Right renal pelvis (tissue), 4 donors: ENCODE data around the gene GSG1L. TPM values are rescaled to one million over a fixed set of nuclear protein-coding genes. Genes with fewer than 3 reads are reported as not detected.
A peak's percentile ranks its signal among the peaks of the same experiment; 100 is the strongest.

Source experiments
- DNase-seq, 4 donors: peaks; one replicate each; pipeline ENCODE4 v3.0.0-alpha.2; 2013; ENCODE audit warnings: low read depth in 4 of 4, low spot score in 3 of 4, missing footprints in 1 of 4
- polyA plus RNA-seq, 4 donors: library from polyadenylated mRNA; unstranded; fragments of 120-200 nt; gene quantifications; one replicate each; pipeline ENCODE4 v1.2.1, GENCODE V29; 2013; ENCODE audit not compliant: insufficient read length in 4 of 4

Gene GSG1L
- polyA plus RNA-seq, 4 donors, result 0.44 to 0.74 (median 0.58) TPM

DNA sequence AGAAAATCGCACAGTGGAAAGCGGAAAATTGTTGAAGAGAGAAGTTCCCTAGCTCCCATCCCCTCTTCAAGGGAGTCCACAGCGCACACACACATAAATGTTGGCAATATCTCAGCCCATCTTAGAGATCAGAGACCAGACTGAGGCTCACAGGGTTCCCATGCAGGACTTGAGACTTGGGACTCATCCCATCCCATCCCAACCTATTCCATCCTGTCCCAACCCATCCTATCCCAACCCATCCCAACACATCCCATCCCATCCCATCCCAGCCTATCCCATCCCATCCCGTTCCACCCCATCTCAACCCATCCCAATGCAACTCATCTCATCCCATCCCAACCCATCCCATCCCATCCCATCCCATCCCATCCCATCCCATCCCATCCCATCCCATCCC, 29.6 kb downstream of the GSG1L start:
- no peak for DNase-seq

DNA sequence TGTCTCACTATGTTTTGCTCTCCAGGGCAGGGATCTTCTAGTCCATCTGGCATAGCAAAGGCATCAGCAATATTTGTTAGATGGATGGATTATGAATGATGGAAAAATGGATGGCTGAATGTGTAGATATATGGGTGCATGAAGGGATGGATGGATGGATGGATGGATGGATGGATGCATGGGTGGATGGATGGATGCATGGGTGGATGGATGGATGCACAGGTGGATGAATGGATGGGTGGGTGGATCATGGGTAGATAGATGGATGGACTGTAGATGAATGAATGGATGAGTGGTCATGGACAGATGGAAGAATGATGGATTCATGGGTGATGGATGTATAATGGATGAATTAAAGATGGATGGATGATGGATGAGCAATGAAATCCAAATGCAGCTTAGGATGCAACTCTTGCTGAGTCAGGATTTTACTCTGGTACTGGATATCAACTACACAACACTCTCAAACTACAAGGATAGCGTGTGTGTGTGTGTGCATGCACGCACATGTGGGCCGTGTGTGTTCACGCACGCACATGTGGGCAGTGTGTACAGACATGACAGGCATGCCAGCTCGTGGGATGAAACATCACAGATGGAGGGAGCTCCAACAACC, 34.0 kb downstream of the GSG1L start:
- DNase-seq, result no peak

DNA sequence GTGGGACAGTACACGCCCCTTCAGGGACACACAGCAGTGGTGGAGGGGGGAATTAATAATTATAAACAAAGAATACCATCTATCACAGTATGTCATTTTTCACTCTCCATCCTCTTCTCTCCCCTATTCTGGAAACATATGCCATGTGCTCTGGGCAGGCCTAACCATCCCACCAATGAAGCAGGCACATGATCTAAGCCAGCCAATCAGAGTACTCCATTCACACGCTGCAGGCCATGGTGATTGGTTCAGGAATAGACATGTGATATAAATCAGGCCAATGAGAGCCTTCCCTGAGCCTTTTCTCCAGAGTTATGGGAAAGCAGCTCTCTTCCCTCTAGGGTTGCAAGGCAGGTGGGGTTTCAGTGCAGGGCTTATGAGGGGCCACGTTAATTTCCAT, 36.5 kb downstream of the GSG1L start:
- DNase-seq, result no peak

DNA sequence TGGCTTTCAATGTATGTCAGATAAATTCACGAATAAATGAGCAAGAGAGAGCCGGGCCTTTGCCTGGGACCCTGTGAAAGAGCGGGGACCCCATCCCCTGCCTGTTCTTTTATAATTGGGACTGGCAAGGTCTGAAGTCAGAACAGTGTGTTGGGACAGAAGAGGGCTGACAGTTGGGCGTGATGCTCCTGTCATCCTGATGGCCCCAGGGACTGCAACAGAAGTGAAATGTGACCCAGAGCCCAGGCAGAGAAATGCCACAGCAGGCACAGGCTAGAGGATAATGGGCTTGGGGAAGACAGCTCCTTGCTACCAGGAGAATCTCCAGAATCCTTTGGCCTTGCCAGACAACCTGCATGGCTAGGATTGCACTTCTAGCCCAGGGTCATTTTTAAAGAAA, 37.9 kb downstream of the GSG1L start:
- no peak for DNase-seq

DNA sequence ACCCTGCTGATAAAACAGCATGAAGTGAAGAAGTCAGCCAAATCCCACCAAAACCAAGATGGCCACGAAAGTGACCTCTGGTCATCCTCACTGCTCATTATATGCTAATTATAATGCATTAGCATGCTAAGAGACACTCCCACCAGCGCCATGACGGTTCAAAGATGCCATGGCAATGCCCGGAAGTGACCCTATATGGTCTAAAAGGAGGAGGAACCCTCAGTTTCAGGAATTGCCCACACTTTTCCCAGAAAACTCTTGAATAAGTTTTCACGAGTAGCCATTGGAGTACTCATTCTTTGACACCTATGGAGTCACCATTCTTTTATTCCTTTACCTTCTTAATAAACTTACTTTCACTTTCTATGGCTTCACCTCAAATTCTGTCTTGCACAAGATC, 44.3 kb downstream of the GSG1L start:
- DNase-seq, result no peak

DNA sequence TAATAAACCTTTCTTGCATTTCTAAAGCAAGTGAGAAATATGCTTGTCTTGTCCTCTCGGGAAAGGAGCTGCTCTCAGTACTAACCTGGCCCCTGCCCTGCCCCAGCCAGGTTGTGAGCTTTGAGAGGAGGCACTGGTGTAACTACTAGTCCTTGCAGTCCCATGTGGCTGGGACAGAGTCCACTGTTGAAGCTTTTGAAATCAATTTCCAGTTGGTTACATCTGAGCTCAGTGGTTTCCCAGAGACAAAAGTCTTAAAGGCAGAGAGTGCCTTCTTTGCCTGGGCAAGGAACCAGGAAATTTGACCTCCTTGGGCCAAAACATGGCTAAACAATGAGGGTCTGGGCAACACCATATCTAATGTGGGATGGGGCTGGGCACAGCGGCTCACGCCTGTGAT, 48.7 kb downstream of the GSG1L start:
- DNase-seq, result no peak

DNA sequence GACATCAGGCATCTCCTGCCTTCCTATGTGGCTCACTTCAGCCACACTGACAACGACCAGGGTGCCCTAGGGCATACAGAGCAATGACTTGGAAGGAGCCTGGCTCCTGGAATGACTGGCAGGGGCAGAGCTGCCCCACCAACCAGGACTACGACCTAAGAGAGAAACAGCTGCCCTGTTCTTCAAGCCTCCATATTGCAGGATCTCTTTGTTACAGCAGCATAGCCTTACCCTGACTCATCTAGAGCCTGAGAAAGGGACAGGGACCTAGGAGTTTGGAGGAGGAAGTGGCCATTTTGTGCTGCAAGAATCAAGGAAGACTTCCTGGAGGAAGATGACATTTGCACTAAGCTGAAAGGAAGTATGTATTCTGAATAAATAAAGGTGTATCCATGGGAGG, 49.6 kb downstream of the GSG1L start:
- DNase-seq, result no peak

DNA sequence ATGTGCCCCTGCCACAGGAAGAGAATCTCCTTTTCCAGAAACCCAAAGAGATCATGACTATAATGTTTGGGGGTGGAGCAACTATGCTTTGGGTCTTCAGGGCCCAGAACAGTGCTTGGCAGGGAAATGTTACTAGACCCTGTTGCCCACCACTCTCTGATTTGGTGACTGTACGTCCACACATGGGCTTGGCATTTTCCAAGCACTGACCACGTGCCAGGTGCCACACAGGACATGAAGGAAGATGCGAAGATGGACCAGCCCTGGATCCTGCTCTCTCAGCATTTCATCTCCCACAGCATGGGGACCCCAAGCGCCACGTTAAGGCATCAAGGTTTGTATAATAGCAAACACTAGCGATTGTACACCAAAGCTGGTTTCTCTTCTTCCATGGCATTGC, 50.1 kb downstream of the GSG1L start:
- no peak for DNase-seq

DNA sequence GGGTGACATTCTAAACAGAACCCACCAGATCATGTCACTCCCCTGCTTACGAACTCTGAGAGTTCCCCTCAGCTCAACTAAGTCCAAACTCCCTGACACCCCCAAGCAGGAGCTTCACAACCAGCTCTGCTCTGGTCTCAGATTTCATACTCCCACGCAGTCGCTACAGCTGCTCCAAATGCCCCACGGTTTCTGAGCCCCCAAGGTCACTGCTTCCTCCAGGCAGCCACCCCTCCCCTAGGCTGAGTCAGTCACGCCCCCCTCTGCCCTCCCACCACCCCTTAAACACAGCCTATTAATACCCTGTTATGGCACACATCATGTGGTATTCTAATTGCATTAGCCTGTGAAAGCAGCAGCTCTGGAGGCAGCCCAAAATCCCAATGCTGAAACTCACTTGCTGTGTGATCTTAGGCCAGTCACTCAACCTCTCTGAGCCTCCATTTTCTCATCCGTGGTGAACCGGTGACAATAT, 51.5 kb downstream of the GSG1L start:
- peak; percentile 48 to 74 (median 64) for DNase-seq

DNA sequence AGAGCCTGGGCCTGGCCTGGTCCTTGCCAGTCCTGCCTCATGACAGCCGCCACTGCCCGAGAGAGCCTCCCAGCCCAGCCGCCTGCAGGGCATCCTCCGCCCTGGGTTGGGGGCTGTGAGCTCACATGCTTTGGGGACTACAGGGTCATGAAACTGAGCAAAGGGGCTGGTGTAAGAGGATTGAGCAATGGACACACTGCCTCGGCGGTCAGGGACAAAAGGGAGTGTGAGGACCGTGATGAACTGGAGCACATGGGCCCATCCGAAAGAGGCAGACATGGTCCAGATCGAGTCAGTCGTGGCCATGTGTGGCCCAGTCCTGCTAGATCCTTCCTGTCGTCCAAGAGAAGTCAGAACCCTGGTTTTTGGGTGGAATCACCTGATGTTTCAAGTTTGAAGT, 52.3 kb downstream of the GSG1L start:
- DNase-seq, result no peak

DNA sequence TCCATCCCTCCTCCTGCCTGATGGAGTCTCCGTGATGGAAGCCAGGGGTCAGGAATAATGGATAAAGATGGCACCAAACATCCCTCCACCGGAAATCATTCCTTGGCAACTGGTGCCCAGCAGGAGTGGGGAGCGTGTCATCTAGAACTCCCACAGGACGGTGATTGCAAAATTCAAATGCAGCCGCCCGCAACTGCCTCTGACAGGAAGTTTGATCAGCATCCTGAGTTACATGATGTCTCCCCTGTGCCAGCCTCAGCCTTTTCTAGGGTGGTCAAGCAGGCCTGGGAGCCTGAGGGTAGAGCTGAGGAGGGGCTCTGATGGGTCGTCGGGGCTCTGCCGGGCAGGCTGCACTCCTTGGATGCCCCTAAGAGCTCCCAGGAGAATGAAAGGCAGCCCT, 52.8 kb downstream of the GSG1L start:
- no peak for DNase-seq

DNA sequence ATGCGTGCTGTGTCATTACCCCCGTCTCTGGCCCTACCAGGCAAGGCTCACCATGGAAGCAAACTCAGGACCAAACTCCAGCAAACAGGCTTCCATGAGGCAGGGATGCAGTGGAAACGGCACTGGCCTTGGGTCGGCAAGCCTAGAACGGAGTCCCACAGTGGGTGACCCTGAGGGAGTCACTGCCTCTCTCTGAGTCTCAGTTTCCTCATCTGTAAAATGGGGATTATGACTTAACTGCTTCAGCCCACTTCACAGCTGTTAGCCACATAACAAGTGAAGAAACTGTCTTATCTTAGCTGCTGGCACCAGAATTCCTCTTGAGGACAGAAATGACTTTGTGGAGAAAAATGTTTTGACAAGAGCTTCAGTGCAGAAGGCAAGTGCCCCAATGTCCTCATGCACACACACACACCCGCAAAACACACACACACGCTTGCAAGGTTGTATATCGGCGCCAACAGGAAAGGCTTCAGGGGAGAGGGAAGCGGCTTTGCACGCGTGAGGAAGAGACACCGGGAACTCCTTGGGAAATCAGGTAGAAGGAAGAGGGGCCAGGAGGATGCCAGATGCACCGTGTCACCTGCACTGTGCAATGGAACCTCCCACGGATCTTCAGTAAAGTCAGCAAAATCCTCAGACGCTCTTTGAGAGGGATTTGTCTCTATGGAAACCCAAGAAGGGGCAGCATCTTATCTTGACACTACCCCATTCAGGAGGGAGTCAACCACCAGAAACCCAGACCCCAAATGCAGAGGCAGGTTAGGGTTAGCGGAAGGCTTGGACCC, 53.7 kb downstream of the GSG1L start:
- no peak for DNase-seq

DNA sequence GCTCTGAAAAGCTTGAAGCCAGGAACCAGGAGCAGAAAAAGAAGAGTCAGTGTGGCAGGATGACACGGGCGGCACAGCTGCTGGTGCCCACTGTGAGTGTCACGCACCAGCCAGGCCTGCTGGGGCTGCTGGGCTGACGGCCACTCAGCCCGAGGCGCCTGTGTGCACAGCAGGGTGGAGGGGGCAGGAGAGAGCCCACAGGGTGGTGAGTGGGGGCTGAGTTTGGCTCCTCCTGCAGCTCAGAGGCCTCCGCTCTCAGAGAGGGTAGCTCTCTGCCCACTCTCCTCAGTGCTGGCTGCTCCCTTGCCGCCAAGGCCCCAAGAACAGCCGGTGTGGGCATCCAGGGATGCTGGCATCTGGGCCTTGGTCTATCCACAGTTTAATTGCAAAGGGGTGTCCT, 59.6 kb downstream of the GSG1L start:
- no peak for DNase-seq

DNA sequence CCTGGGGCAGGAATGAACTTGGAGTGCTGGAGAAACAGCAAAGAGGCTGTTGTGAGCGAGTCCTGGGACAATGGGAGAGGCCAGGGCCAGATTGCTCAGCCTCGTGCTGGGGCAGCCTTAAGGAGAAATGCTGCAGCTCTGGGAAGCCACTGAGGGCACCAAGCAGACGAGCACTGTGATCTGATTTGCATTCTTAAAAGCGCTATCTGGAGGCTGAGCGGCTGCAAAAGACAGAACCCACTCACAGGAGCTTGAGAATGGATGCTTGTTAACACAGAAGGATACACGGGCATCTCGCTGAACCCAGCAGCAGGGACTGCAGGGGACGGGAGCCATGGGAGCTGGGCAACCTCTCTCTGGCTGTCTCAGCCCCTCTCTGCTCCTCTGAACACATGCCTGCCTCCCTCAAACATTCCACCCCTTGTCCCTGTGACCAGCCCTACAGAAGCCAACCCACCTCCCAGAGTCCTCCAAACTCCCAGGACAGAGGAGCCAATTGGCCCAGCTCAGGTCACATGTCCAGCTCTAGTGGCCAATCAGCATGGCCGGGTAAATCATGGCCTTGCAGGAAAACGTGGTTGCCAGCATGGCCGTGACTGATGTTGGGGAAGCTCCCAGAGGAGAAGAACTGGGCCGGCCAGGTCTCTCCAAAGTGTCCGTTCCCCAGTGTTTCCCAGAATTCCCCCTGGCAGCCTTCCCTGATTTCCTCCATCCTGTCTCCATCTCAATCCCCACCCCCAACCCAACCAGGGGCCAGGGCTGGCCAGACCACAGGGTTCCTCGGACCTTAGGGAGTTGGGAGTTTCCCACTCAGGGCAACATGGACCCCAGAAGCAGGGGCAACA, 60.3 kb downstream of the GSG1L start:
- no peak for DNase-seq

DNA sequence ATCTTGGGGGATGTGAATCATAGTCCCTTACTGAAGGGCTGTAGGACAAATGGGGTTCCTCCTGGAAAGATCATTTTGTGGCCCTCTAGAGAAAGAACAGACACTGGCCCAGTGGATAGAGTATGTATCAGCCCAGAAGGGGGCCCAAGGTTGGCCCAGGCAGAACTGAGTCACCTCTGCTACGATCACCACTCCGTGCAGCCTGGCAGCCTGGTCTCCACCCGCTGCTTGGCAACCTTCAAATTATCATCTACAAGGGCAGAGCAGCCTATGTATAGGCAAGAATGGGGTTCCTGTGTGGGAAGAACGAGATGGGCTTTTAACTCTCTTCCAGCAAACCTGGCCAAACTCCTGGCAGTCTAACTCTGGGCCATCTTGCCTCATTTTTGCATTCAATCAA, 61.9 kb downstream of the GSG1L start:
- no peak for DNase-seq

DNA sequence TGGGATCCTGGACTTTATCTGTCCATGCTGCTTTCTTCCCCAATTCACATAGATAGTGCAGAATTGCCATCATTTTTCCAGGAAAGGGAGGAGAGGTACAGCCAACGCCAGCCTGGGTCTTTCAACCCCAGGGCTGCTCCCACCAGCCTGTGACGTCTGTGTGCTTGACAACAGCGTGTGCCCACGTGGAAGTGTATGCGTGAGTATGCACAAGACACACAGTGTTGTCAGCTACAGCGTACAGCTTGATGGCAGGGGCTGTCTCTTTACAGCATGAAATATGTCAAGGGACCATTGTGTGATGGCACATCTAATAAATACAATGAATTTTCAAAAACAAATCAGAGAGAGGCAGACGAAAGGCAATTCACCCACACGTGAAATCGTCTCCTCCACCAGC, 62.3 kb downstream of the GSG1L start:
- no peak for DNase-seq

DNA sequence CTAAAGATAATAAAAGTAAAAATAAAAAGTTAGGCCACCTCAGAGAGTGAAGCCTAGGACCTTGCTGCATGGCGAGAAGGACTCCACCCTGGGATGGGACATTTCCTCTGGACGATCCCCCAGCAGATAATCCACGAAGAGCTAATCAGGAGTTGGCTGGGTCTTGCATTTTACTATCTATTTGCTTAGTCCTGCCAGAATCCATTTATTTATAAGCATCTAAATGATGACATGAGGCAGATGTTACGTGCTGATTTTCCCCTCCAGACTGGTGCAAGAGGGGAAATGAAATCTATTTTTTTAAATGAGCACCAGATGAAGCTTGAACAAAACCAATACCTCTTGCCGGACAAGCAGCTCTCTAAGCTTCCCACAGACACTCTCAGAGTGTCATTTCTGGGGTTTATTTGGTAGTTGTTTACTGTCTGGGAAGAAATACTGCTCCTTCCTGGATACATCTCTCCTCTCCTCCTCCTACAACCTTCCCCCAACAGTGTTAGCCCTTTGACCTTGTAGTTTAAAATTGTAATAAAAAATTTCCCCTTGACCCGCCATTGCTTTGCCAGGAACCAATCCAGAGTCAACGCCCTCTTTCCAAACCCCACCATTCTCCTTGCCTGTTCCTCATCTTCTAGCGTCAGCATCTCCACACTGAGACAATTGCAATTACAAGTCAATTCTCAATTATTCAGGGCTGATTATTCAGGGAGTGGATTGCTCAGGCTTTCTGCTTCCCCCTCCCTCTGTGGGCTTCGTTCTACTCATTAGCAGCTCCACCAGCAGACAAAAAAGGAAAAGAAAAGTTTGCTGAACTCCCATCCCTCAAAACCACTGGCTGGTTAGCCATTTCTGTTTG, 63.0 kb downstream of the GSG1L start:
- no peak for DNase-seq

DNA sequence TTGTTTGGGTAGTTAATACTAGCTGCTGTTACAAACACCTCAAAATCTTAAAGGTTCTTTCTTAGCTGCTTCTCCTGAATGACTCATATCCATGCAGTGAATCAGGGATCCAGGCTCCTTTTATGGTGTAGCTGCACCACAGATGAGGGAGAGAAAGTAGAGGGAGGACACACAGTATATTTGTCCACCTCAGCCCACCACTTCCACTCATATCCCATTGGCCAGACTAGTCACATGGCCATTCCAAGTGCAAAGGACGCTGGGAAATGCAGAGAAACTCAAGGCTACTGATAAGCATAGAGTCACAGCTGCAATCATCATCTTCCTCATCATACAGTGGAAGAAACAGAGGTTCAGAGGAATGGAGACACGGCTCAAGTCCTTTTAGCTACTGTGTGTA, 63.8 kb downstream of the GSG1L start:
- no peak for DNase-seq

DNA sequence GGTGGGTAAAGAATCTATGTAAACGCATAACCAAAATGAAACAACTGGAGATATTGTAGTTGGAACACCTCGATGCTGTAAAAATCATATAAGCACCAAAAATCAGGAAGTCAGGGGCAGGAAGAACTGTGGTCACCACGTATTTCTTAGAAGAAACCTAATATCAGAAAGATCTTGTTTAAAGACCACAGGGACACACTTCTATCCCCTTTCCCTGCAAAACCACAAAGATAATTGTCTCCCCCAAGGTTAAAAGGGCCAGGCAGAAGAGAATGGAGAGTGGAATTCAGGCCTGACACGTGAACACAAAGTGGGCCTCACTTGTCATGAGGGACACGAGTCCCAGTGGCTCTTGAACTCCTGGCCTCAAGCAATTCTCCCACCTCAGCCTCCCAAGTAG, 68.1 kb downstream of the GSG1L start:
- DNase-seq, result no peak

DNA sequence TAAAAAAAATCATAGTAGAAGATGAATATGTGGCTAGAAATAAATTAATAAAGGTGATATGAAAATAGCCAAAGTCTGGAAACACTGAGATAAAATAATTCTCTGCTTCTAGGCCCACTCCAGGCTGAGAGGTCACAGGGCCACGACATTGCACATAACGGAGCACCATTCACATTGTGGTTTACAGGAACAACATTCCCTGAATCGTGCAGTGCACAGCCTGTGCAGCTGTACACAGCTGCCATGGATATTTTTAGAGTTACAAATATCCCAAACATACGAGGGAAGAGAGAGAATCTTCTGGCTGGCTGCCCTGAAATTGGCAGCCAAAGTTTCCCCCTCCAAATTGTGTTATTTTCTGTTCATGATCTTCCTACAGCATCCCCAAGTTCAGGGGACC, 68.8 kb downstream of the GSG1L start:
- DNase-seq, result no peak

DNA sequence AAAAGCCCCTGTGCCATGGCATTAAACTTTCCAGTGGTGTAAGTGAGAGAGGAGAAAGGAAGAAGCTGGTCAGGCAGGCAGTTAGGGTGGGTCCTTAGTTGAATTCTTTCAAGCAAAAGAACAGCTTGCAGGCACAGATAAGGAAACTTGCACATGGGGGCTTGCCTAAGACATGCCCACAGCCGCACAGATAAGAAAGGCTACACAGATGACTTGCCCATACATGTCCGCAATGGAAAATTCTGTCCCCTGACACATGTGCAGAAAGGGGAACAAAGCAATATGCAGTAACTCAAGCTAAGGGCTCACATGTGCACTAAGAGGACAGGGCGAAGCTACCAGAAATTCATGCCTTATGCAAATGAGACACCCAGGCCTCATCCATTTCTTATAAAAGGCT, 69.9 kb downstream of the GSG1L start:
- DNase-seq, result no peak
